ENCODE data around the gene GAS6.

Gene GAS6

DNA sequence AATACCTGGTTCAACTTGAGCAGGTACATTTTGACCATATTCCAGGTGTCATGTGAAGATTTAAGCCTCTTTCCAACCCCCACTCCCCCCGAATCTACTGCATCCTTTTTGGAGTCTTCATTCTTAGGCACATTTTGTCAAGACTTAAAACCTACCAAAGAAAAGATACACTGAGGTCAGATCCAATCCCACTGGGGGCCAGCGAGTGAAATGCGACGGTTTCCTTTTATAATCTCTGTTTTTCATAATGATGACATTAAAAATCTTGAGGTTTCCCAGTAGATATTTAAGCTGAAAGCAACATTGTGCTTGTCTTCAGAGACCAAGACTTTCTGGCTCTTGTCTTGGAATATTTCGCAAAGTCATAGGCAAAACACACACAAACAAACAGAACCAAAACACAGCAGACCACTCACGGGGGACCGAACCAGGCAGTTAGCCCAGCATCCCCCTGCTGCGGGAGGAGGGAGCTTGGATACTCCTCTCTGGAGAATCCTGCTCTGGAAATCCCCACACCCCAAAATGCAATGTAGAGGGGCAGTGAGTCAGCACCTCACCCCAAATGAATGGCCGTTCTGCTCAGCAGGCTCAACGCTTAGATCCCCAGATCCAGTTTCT lies 506 bp upstream of the GAS6 start:
- no peak for ATAC-seq

DNA sequence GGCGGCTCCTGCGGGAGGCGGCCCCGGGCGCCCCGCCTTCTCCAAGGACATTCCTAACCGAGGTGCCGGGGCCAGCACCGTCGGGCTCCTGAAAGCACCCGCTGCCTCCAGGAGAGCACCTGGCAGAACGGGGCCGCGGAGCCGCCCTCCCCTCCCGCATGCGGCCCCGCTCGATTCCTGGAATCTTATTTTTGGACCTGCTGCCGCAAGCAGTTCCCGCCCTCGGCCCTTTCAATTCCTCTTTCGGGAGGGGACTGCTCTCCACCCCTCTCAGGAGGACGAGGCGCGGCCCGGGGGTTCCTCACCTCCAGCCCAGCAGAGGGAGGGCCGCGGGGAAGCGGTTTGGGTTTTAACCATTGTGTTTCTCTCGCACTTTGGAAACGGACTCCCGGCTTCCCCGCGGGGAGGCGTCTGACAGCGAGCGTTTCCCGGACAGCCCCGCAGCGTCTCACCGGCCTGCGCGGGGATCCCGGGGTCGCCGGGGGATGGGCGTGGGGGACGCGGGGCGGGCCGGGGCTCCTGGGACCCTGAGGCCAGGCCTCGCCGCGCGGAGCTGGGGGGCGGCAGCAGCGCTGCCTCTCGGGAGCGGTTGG lies 849 bp downstream of the GAS6 start:
- ATAC-seq = peak in 1 of 2 donors; percentile 7

- no peak for ATAC-seq
These were observed 1.5 kb downstream of the GAS6 start for GRCh38 chr13:113862191-113862930.

DNA sequence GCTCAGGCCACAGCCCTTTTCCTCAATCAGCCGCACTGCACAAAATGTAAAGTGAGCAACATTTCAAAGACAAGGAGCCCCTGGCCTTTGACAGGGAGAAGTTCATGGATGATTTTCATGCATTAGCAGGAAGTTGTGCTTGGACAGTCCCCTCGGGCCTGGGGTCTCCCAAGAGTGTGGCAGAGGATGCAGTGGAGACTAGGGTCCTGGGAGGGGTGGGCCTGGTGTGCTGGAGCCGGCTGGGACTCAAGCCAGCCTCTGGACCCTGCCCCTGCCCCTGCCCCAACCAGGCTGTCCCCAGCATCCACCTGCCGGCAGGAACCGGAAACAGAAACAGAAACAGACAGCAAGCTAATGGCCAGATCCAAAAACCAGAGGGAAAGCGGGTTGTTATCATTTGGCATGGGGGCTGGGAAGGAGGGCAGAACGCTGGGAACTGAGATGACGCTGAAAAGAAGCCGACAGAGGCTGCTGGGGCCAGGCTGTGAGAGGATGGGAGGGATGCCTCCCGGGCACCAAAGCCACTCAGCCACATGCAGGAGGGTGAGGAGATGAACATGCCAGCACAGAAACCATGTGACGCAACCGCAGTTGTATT lies 2.3 kb downstream of the GAS6 start:
- no peak for ATAC-seq

- no peak for ATAC-seq
These were observed 3.0 kb downstream of the GAS6 start for GRCh38 chr13:113860665-113861432.

- ATAC-seq = no peak
These were observed 3.7 kb downstream of the GAS6 start for GRCh38 chr13:113860051-113860664.

GRCh38 chr13:113859311-113860050 lies 4.4 kb downstream of the GAS6 start:
- ATAC-seq = no peak

GRCh38 chr13:113857531-113858195 lies 6.2 kb downstream of the GAS6 start:
- ATAC-seq = no peak

DNA sequence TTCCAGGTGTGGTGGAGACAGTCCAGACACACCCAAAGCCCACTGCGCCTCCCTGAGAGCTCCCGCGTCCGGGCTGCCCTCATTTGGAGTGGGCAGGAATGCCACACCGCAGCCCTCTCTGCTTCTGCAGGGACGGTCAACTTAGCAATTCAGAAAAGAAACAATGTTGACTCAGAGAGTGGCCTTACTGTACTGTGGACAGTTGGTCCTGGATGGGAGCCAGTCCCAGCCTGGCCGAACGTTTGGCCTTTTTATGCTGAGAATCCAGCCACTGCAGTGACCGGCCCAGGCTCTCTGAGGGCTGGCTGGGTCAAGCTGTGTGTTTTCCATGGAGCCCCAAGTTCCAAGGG lies 7.2 kb downstream of the GAS6 start:
- ATAC-seq = no peak

GRCh38 chr13:113855931-113856715 lies 7.8 kb downstream of the GAS6 start:
- ATAC-seq = no peak

- ATAC-seq = no peak
These were observed 8.6 kb downstream of the GAS6 start for GRCh38 chr13:113855012-113855921.

DNA sequence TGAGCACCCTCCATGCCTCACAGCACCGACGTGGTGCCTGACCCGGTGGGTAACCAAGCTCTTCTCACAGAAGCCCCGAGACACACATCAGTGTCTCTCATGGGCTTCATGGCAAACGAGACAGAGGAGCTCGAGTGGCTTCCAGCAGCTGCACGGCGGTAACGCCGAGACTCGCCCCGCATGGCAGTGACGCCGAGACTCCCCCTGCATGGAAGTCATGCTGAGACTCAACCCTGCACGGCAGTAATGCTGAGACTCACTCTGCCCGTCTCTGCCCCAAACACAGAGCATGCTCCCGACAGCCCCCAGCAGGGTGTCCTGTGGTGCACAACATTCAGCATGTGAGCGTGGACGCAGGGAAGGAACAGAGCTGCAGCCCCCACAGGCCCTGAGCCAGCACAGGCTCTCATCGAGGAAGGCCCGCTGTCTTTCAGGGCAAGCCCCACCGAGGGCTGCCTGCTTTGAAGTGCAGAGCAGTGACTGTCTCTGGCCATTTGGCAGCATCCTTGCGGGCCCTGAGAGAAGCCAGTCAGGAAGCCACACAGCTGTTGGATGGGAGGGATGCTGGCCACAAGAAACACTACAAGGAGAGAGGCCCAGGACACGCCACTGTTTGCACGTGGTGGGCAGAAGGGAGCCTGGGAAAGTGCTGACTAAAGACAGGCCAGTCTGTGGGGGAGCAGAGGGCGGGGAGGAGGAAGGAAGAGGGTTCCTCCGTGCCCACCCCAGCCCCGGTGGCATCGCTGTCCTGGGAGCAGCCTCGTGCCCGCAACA lies 9.5 kb downstream of the GAS6 start:
- no peak for ATAC-seq

DNA sequence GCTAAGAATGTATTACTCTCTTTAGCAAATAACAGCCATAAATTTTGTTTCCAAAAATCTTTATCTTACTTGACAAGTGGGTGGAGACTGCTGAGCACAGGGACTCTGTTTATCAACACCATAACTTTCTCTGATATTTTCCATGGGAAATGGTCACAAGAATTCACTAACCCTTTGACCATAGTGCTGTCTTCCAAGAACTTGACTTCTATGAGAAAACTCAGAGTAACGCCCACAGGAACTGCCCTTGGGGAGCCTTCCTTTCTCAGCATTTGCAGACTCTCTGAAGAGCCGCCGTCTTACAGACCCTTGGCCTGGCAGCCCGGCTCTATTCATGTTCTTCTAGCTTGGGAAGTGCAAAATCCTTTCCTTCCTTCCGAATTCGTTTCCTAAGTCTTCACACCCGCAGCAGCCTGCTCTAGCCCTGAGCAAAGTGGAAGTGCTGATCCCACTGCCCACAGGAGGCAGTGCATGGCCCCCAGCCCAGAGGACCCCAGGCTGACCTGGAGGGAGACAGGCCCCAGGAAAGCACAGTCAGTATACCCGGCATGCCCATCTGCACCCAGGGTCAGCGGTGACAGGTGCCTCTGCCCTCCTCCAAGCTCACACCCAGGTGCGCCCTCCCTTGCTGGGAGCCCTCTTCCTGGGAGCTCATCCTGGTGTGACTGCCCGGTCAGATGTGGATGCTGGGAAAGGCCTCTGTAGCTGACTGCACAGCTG lies 10.2 kb downstream of the GAS6 start:
- no peak for ATAC-seq

GRCh38 chr13:113852536-113853517 lies 11.0 kb downstream of the GAS6 start:
- no peak for ATAC-seq

GRCh38 chr13:113851826-113852535 lies 11.9 kb downstream of the GAS6 start:
- ATAC-seq = no peak

DNA sequence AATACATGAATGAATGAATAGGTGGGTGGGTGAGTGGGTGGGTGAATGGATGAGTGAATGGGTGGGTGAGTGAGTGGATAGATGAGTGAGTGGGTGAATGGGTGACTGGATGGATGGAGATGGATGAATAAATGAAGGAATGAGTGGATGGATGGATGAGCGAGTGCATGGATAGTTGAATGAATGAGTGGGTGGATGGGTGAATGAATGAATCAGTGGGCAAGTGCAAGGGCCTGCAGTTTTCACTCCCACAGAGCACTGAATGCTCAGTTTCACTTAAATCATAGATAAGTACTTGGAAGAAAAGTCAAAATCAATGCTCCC lies 12.4 kb downstream of the GAS6 start:
- ATAC-seq = no peak
